NB4 (cell line): Measurements from ENCODE around the gene OLFM2.

Experiments
- POLR2A ChIP-seq: IDR thresholded peaks from 2 replicates; pipeline ENCODE4 v1.6.1; 2011; ENCODE audit warnings: mild to moderate bottlenecking; ENCODE audit not compliant: insufficient read length; ENCODE audit errors: extremely low read depth
- TF ChIP-seq, protein P1 (sequence below): IDR thresholded peaks from one replicate; pipeline ENCODE4 v1.5.1; 2012; ENCODE audit warnings: low read depth, low read length
- TF ChIP-seq, protein P2 (sequence below): IDR thresholded peaks from 2 replicates; pipeline ENCODE4 v1.6.1; 2011; ENCODE audit warnings: low read depth, low read length

DNA sequence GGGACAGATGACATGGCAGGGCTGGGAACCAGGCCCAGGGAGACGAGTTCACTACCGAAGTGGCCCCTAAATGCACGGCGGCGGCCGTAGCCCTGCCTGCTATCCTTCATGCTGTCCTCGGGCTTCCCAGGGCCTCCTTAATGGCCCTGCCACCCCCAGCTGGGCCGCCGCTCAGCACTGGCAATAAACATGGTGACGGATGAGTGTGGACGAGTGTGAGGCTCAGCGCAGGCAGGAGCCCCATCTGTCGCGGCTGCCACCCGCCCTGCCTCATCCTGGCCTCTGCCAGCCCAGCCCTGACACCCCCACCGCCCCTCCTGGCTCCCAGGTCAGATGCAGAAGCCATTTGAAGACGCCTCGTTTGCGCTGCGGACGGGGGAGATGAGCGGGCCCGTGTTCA, 87.6 kb downstream of the OLFM2 start:
- TF ChIP-seq, protein P1, sequence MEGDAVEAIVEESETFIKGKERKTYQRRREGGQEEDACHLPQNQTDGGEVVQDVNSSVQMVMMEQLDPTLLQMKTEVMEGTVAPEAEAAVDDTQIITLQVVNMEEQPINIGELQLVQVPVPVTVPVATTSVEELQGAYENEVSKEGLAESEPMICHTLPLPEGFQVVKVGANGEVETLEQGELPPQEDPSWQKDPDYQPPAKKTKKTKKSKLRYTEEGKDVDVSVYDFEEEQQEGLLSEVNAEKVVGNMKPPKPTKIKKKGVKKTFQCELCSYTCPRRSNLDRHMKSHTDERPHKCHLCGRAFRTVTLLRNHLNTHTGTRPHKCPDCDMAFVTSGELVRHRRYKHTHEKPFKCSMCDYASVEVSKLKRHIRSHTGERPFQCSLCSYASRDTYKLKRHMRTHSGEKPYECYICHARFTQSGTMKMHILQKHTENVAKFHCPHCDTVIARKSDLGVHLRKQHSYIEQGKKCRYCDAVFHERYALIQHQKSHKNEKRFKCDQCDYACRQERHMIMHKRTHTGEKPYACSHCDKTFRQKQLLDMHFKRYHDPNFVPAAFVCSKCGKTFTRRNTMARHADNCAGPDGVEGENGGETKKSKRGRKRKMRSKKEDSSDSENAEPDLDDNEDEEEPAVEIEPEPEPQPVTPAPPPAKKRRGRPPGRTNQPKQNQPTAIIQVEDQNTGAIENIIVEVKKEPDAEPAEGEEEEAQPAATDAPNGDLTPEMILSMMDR = no peak
- TF ChIP-seq, protein P2, sequence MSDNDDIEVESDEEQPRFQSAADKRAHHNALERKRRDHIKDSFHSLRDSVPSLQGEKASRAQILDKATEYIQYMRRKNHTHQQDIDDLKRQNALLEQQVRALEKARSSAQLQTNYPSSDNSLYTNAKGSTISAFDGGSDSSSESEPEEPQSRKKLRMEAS = no peak
- TF ChIP-seq POLR2A = no peak
